22Rv1 (cell line): ENCODE data around the gene SUGP2.

Experiments used
- ZFX ChIP-seq: fragments of 450-650 bp; IDR thresholded peaks from 2 replicates; pipeline ENCODE4 v1.6.1; 2017; ENCODE audit warnings: antibody characterized with exemption, borderline replicate concordance
- TF ChIP-seq, protein P1 (sequence below): fragments of 450-650 bp; IDR thresholded peaks from 2 replicates; pipeline ENCODE4 v1.5.1; 2017; ENCODE audit warnings: mild to moderate bottlenecking

DNA sequence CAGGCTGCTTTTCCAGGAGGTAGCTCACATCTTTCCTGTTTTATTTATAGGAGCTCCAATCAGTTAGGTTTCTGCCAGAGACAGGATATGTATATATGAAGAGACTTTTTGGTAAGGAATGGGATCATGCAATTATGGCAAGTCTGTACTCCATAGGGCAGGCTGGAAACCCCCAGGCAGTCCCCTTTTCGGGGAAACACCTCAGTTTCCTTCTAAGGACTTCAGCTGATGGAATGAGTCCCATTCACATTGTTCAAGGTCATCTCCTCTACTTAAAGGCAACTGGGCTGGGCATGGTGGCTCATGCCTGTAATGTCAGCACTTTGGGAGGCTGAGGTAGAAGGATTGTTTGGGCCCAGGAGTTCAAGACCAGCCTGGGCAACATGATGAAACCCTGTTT, 19.6 kb upstream of the SUGP2 start:
- TF ChIP-seq, protein P1, sequence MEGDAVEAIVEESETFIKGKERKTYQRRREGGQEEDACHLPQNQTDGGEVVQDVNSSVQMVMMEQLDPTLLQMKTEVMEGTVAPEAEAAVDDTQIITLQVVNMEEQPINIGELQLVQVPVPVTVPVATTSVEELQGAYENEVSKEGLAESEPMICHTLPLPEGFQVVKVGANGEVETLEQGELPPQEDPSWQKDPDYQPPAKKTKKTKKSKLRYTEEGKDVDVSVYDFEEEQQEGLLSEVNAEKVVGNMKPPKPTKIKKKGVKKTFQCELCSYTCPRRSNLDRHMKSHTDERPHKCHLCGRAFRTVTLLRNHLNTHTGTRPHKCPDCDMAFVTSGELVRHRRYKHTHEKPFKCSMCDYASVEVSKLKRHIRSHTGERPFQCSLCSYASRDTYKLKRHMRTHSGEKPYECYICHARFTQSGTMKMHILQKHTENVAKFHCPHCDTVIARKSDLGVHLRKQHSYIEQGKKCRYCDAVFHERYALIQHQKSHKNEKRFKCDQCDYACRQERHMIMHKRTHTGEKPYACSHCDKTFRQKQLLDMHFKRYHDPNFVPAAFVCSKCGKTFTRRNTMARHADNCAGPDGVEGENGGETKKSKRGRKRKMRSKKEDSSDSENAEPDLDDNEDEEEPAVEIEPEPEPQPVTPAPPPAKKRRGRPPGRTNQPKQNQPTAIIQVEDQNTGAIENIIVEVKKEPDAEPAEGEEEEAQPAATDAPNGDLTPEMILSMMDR: no peak
- TF ChIP-seq ZFX: no peak
